SH-SY5Y (cell line): Measurements from ENCODE around the gene LYL1.

Experiments used
- GATA2 ChIP-seq: IDR thresholded peaks from 2 replicates; pipeline ENCODE4 v1.6.1; 2011; ENCODE audit warnings: mild to moderate bottlenecking, low read depth, low read length
- GATA3 ChIP-seq: IDR thresholded peaks from 2 replicates; pipeline ENCODE4 v1.6.1; 2011; ENCODE audit warnings: low read depth, mild to moderate bottlenecking, low read length, moderate library complexity

The LYL1 gene

DNA sequence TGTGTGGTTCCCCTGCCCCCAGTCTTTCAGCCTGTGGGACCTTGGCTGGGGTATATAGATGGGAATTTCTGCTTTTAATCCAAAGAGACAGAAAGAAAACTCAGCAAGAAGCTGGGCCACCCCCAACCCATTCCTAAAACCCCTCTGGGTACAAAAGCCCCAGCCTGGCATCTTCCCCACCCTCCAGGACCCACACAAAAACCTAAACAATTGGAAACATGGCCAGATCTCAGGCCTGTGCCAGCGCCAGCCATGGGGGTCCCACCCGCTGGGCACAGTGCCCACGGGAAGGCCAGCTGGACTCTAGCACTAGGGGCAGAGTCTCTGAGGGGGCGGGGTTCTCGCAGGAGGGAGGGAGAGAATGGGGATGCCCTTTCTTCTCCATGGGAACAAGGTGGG lies 8.6 kb downstream of the LYL1 start:
- TF ChIP-seq GATA3 (no peak), GATA2 (no peak)

DNA sequence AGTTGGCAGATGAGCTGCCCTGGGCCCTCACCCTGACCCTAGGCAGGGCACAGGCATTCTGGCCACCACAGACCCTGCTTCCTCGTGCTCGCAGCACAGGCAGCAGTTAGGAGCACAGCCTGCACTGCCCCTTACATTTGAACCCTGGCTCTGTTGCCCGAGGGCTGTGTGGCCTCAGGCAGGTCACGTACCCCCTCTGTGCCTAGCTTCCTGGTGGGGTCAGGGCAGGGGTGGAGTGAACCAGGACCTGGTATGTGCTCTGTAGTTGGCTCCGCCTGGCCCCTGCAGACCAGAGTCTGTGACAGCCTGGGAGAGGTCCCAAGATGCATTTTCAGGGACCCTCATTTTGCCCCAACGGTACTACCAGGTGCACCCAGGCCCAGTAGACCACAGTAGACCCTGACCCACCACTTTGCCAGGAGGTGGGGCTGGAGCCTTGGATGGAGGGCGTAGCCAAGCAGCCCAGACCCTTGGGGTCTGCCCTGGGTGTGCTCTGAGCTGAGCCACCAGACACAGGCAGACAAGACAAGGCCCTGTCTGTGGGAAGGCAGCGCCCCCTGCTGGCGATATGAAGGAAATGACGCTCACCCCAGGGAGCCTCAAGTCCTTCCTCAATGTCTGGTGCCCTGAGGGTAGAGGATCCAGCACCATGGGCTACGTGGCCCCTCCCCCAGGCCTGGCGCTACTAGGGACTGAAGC lies 9.1 kb downstream of the LYL1 start:
- no peak for TF ChIP-seq GATA3

DNA sequence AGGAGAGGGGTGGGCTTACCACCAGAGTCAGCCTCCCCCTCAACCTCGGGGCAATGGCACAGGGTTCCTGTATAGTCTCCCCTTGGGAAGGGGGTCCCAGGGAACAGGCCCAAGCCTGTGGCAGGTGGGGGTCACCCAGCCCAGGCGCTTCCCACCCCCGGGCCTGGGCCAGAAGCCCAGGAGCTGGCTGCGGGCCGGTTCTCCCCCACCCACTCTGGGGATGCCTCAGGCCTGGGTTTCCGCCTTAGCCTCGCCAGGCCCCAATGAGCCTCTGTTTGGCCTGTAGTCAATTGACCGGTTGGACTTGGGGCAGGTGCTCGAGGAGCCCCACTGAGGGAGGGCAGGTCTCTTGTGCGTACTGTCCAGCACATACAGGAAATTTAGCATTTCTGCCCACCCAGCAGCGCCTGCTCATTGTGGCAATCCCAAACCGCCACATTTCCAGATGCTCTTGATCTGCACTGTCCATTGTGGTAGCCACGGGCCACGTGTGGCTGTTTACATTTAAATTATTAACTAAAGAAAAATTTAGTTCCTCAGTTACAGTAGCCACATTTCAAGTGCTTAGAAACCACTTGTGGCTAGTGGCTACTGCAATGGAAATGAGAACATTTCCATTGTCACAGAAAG lies 9.9 kb downstream of the LYL1 start:
- no peak for TF ChIP-seq GATA2
- TF ChIP-seq GATA3 = no peak

DNA sequence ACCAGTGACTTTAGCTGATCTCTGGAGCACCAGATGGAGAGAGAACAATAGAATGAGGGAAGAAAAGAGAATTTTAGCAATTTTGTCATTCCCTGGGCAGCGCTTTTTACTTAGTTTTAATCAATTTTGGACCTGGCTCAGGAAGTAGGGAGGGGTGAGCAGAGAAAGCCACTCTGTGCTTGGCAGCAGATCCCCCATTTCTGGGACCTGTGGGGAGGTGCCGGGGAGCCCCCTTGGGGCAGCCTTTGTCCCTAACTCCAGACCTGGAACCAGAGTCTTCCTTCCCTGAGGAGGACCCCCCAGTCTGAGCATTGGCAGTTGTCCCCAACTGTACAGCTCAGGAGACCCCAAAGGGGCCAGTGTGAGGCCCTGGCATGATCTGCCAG lies 10.5 kb downstream of the LYL1 start:
- no peak for TF ChIP-seq GATA3
- TF ChIP-seq GATA2 = no peak

DNA sequence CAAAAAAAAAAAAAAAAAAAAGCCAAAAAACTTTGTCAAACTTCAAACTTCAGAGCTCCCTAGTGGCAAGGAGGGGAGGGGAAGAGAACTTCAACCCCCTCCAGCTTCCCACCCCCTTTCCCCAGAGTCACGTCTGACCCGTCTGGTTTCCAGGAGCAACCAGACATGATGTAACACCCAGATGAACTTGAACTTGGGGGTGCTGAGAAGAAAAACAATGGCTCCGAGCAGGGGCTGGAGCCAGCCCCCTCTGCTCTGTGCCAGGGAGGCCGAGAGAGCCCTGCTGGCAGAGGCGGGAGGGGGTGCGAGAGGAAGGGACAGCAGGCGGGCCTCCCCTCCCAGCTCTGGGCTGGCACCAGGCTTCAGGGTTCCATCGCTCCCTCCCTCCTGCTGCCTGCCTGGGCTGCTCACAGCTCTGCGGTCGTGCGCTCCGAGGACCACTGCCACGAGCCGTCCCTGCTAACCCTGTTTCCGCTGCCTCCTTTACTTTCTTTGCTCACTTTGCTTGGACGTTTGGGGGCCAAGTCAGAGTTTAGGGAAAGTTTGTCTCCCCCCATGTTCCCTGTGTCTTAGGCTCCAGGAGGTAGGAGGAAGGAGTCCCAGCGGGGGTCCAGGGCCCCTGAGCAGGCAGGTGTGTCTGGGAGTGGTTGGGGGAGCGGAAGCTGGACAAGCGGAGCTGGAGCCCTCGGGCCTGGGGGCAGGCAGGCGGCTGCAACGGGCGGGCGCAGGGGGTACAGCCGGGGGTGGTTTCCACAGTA lies 11.1 kb downstream of the LYL1 start:
- TF ChIP-seq GATA3 = no peak
- no peak for TF ChIP-seq GATA2

DNA sequence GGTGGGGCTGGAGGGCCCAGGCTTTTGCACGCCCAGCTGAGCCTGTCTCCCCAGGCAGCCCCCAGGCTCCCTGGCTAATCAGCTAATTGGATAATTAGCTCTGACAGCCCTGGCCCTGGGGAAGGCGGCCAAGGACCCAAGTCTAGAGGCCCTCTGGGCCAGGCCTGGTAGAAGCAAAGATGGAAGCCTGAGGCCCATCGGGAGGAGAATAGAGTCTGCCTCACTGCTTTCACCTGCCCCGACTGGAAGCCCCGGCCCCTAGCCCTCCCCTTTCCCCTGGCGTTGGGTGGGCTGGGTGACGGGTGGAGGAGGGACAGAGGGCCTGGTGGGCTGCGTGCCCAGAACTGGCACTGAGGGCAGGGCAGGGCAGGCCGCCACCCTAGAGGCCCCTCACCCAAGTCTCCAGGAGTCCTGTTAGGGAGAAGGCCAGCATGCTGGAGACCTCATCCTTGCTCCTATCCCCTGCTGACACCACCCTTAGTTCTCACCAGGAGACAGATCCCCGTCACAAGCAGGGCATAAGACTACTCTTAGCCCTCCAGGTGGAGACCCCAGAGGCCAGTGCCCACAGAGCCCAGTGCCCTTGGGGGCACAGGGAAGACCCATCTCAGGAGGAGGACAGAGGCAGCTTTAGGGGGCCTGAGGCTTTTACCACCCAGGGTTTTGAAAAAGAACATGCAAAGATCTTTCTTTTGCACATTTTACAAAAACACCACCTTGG lies 12.0 kb downstream of the LYL1 start:
- no peak for TF ChIP-seq GATA3
- no peak for TF ChIP-seq GATA2

DNA sequence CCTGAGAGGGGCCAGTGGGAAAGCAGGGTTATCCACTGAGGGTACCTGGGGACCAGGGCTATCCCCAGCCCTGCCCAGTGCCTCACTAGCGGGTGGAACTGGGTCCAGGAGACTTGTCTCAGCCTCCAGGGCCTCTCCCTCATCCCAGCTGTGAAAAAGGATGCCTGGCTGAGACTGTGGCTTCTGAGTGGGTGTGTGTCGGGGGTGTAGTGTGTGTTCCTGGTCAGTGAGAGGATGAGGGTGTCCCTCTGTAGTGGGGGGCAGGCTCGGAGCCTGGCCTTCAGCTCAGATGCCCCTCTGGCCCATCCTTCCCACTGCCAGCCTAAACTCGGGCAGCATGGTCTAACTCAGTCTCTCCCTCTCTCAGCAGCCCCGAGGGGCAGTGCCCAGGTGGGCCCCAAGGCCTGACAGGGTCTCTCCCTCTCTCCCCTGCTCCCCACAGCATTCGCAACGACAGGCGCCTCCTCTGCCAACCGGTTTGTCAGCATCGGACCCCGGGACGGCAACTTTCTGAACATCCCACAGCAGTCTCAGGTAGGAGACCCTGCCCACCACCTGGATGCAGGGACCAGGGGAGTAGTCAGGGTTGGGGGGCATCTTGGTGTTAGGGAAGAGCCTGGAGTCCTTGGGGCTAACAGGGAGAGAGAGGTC lies 12.7 kb downstream of the LYL1 start:
- TF ChIP-seq GATA2 (no peak), GATA3 (no peak)

DNA sequence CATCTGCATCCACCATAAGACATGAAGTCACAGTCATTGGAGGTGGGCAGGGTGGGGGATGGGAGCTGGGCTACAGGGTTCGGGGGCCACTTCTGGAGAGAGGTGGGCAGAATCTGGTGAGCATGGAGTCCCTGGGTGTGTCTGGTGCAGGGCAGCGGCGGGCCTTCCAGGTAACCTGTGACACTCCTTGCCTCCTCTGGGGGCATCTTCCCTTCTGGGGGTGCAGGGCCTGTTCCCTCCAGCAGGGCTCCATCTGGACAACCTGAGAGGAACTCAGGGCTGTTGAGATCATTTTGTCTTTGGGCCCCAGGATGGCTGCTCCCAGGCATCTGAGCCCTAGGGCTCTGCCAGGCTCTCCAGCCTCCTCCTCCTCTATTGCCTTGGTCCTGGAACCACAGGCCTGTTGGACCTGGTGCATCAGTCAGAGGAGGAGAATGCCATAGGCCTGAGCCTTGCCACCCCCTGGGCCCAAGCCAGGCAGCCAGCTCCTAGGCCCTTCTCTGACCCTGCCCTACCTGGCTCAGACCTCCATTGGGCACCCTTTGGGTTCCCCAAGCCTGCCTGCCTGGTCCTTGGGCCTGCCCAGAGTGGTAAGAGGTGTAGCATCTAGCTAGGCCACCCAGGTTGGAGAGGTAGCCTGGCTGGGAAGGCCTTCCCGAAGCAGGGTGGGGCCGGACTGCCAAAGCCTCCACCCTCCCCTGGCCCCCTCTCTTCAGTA lies 13.4 kb downstream of the LYL1 start:
- TF ChIP-seq GATA3 (no peak), GATA2 (no peak)

DNA sequence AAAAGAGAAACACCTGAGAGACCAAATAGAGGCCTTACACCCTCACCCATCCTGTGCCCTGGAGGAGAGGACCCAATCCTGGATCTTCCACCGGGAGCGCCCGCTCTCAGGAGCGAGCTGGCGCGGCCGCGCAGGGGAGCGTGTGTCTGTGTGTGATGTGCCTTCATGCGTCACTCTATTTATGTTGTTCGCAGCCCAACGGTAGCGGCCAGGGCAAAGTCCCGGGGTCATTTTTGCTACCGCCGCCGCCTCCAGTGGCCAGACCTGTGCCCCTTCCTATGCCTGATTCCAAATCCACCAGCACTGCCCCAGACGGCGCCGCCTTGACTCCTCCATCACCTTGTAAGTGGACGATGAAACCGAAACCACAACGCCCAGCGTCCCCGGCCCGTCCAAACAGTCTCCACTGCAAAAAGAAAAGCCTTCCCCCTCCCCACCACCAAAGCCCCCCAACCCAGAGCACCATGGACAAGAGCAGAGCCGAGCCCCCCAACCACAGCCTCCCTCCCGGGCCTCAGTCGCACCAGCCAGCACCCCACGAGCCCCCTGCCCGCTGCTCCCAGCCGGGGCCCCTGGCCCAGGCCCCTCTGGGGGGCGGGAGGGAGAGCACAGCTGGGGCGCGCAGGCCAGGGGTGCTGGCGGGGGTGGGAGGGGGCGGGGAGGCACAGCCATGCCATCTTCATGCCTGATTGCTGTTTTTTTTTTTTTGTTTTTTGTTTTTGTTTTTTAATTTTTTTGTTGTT lies 14.7 kb downstream of the LYL1 start:
- TF ChIP-seq GATA3 (no peak), GATA2 (no peak)

DNA sequence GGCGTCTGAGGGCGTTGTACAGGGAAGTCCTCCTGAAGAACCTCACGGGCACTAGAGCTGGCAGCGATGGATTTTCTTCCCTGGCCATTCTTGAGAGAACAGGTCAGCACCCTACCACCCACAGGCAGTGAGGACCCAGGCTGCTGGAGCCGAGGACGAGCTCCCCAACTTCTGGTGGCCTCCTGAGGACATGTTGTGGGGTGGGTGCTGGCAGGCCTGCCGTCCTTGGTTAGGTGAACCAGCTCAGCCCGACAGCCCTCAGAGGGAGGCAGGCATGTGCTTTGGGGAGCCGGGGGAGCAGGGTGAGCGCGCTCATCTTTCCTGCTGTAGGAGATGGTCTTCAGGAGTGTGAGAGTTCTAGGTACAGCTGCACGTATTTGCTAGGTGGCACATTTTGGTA lies 15.4 kb downstream of the LYL1 start:
- TF ChIP-seq GATA3 (no peak), GATA2 (no peak)

DNA sequence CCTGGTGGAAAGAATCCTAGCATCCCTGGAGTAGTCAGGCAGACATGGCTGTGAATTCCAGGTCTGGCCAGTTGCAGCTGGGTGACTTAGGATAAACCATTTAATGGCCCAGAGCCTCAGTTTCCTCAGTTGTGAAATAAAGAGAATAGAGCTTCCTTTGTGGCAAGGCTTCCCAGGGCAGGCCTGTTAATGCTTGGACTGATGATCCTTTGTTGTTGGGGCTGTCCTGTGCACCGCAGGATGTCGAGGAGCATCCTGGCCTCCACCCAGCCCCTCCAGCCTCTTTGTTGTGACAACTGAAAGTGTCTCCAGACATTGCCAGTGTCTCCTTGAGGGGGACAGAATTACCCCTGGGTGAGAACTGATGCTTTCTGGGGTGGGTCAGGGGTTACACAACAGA lies 16.3 kb downstream of the LYL1 start:
- TF ChIP-seq GATA3 = no peak
- no peak for TF ChIP-seq GATA2

DNA sequence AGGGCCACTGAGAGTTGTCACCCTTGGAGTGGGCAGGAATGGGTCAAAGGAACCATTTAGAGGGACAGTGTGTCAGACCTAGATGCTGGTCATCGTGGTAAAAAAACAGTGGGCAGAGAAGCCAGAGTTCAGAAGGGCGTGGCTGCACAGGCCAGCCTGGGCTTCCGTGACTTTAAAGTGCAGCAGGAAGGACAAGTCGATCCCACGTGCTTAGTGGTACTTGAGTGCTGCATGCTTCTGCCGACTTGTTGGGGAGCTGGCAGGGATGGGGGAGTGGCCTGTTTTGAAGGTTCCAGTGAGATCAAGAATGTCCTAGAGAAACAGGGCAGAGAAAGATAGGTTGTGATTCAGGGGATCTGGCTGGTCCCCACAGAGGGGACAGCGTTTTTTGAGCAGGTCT lies 17.0 kb downstream of the LYL1 start:
- no peak for TF ChIP-seq GATA3

DNA sequence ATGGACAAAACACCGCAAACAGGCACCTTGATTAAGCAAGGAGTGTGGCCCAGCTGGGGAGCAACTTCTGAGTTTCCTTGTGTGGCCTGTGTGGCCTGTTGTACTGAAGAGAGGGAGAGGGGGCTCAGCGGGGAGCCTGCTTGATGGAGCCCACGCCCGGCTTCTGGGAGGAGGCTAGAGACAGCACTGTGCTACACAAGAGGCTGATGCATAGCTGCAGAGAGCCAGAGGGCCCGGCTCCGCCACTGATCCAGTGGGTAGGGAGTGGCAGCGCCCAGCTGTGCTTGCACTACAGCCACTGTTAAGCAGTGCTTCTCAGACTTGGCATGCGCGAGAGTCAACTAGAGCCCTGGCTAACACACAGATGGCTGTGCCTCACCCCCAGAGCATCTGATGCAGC lies 19.0 kb downstream of the LYL1 start:
- TF ChIP-seq GATA3 (no peak), GATA2 (no peak)

DNA sequence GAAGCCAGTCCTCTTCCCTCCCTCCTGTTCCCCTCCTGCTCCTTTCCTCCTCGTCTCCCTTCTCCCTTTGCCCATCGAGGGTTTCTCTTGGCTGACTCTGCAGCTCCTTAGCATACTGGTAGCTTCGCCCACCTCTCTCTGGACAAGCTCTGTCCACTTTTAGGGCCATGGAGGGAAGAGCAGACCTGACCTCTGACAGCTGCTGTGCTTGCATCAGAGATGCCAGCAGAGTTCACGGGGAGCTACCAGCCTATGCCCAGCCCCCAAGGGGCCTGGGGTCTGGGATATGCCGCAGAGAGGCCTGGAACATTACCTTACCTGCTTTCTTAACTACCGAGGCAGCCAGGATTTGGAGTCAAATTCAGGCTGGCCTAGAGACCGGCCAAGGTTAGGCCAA lies 19.7 kb downstream of the LYL1 start:
- TF ChIP-seq GATA3 = no peak
- no peak for TF ChIP-seq GATA2
